Activated CD8-positive, alpha-beta memory T cell treated with anti-CD3 and anti-CD28 coated beads, Interleukin-2, amount 10 ng/mL, durations not matched to agents 7 days and 5 days (primary cell): ENCODE results near the gene SUPT7L. TPM values are rescaled to one million over a fixed set of nuclear protein-coding genes. Genes with fewer than 3 reads are reported as not detected.
A peak's percentile ranks its signal among the peaks of the same experiment; 100 is the strongest.

Source experiments
- ATAC-seq: fragments of 150-1000 bp; cut with Tn5 transposase; one replicate; pipeline ENCODE4 v1.10.0; 2021; ENCODE audit warnings: moderate library complexity
- CTCF ChIA-PET: fragments of 350-600 bp; sonication (Branson Sonifier 250); formaldehyde crosslinking; loops from one replicate; lab custom pipeline; 2021; ENCODE audit warnings: antibody characterized with exemption; lab: Charles Lee
- DNase-seq: peaks from one replicate; pipeline ENCODE4 v3.0.0-alpha.2; 2020
- H3K27ac Mint-ChIP-seq: one replicate; pipeline ENCODE4 v1.8.0; 2021; ENCODE audit warnings: mild to moderate bottlenecking, mixed read lengths
- H3K27me3 Mint-ChIP-seq: one replicate; pipeline ENCODE4 v1.8.0; 2021; ENCODE audit warnings: mixed read lengths
- H3K36me3 Mint-ChIP-seq: one replicate; pipeline ENCODE4 v1.8.0; 2021; ENCODE audit warnings: mild to moderate bottlenecking, mixed read lengths
- H3K4me1 Mint-ChIP-seq: one replicate; pipeline ENCODE4 v1.8.0; 2021; ENCODE audit warnings: mixed read lengths
- H3K4me3 Mint-ChIP-seq: one replicate; pipeline ENCODE4 v1.8.0; 2021; ENCODE audit warnings: mild to moderate bottlenecking, moderate library complexity, mixed read lengths
- H3K9me3 Mint-ChIP-seq: one replicate; pipeline ENCODE4 v1.8.0; 2022; ENCODE audit warnings: low read depth, mixed read lengths
- total RNA-seq, 2 experiments: library from RNA; stranded (reverse); gene quantifications; one replicate each; pipeline ENCODE4 v1.2.3, GENCODE V29; 2021

The SUPT7L gene, protein sequence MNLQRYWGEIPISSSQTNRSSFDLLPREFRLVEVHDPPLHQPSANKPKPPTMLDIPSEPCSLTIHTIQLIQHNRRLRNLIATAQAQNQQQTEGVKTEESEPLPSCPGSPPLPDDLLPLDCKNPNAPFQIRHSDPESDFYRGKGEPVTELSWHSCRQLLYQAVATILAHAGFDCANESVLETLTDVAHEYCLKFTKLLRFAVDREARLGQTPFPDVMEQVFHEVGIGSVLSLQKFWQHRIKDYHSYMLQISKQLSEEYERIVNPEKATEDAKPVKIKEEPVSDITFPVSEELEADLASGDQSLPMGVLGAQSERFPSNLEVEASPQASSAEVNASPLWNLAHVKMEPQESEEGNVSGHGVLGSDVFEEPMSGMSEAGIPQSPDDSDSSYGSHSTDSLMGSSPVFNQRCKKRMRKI
- total RNA-seq, result 10 to 100 TPM; 34.8 to 39.7 TPM

DNA sequence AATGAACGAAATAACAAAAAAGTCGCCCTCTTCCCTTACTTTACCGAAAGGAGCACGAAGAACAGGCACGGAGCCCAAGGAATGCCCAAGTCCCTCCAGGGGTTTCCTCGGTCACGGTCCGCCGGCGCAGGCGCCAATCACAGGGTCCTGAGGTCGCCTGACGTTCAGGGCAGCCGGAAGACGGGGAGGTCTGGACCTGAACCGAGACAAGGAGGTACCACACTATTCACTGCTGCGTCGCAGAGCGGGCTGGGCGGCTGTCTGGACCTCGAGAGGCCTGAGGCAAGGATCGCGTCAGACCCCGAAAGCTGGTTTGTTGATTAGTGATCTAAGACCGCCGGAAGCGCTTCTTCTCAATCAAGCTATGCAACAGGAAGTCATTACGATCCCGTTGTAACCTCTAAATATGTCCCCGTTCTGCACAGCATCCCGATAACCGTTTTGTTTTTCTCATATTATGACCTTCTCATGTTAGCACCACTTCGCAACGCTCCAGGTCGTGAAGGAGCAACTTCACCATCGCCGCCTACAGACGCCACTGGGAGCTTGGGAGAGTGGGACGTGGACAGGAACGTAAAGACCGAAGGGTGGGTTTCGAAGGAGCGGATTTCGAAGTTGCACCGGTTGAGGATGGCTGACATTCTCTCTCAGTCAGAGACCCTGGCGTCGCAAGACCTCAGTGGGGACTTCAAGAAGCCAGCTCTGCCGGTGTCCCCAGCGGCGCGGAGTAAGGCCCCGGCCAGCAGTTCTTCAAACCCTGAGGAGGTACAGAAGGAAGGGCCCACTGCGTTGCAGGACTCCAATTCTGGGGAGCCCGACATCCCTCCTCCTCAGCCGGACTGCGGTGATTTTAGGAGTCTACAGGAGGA is at the start of gene SUPT7L, which contains the start of gene SLC4A1AP:
Gene SUPT7L, minus strand, starts transcription at position 330 of the 869 bp plus-strand sequence. CDS start 1,422 bp downstream, outside the sequence.
Gene SLC4A1AP, plus strand, starts transcription at position 605 of the 869 bp plus-strand sequence. Its CDS starts 26 bp downstream, at position 631.
- Mint-ChIP-seq H3K4me1 (peaks cover 47% of the 10 kb centered on the region), H3K27me3 (no peaks in the 10 kb centered on the region), H3K9me3 (no peaks in the 10 kb centered on the region), H3K36me3 (peaks cover 42% of the 10 kb centered on the region), H3K27ac (peak within 1 kb of the TSS; percentile 100), H3K4me3 (peak within 1 kb of the TSS; percentile 92)
- DNase-seq (peak; percentile 82), ATAC-seq (peak; percentile 86)
- CTCF ChIA-PET, result interaction anchor here (0.9 to 8.3 kb wide), 3 partner anchors 12 to 35 kb away, joined by 3 to 81 read pairs (median 3); partner anchors contain the start of genes CCDC121 and GPN1

DNA sequence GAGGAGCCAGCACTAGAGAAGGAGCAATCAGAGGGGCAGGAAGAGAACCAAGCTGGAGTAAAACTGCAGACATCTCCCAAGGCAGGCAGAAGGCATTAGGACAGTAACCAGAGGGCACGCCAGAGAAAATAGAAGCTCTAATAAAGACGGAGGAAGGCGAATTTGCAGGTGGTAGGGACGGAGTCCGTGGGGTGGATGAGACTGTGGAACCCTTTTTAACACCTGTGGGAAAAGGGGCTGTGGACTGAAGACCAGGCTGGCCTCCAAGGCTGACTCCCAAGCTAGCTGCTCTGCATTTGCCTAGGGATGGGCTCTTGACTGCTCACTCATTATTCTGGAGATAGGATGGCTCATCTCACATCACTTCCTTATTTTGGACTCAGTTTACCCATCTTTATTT is 49.8 kb upstream of the SUPT7L start:
- ATAC-seq (no peak), DNase-seq (no peak)
- peaks cover 17% of the 10 kb centered on the region for H3K27me3 Mint-ChIP-seq
- H3K9me3 Mint-ChIP-seq, result no peaks in the 10 kb centered on the region
- H3K4me1 Mint-ChIP-seq, result peaks cover 19% of the 10 kb centered on the region
- H3K27ac Mint-ChIP-seq, result no peak overlapping the region
- H3K4me3 Mint-ChIP-seq, result no peak overlapping the region
- CTCF ChIA-PET, result interaction anchor here (1.9 to 4.5 kb wide), 2 partner anchors 9 to 10 kb away, joined by 17 to 25 read pairs; no protein-coding TSS in a partner anchor
- H3K36me3 Mint-ChIP-seq, result no peaks in the 10 kb centered on the region

DNA sequence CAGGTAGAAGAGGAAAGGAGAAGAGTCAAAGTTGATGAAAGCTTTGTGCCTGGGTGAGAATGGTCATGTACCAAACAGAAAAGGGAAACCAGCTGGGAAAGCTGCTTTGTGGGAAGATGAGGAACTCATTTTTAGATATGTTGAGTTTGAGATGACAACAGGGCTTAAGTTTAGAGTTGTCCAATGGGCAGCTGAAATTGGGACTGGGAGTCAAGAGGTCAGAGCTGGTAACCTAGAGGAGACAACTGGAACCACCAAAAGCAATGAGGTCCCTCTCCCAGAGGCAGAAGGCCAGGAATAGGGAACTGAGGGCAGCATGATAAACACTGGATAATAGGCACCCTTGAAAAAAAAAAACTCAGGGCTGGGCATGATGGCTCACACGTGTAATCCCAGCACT is 49.1 kb upstream of the SUPT7L start:
- Mint-ChIP-seq H3K36me3 (no peaks in the 10 kb centered on the region), H3K27me3 (peaks cover 12% of the 10 kb centered on the region), H3K4me1 (peaks cover 19% of the 10 kb centered on the region), H3K4me3 (no peak overlapping the region), H3K27ac (no peak overlapping the region), H3K9me3 (no peaks in the 10 kb centered on the region)
- ATAC-seq (no peak), DNase-seq (no peak)
- CTCF ChIA-PET, result interaction anchor here (1.9 to 4.5 kb wide), 2 partner anchors 9 to 10 kb away, joined by 17 to 25 read pairs; no protein-coding TSS in a partner anchor

DNA sequence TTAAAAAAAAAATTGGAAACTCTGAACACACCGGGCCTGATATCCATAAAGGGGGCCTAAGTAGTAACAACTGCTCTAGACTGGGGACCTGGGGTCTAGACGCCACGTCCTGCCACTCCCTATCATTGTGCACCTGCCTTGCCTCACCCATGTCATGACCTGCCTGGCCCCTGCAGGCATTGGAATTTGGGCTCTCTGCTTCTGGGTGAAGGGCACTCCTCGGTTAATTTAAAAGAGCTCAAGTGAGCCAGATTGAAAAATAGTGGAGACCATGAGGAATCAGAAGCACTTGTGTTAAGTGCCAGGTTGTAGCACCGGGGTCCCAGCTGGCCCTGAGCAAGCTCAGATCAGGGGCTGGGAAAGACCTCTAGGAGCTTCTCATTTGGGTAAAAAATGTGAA is 48.4 kb upstream of the SUPT7L start:
- no peak for DNase-seq
- no peaks in the 10 kb centered on the region for H3K36me3 Mint-ChIP-seq
- no peak for ATAC-seq
- CTCF ChIA-PET, result interaction anchor here (1.9 to 4.5 kb wide), 2 partner anchors 8 to 11 kb away, joined by 17 to 25 read pairs; no protein-coding TSS in a partner anchor
- no peak overlapping the region for H3K27ac Mint-ChIP-seq
- peaks cover 15% of the 10 kb centered on the region for H3K4me1 Mint-ChIP-seq
- H3K9me3 Mint-ChIP-seq, result no peaks in the 10 kb centered on the region
- H3K4me3 Mint-ChIP-seq, result no peak overlapping the region
- H3K27me3 Mint-ChIP-seq, result peaks cover 8% of the 10 kb centered on the region

DNA sequence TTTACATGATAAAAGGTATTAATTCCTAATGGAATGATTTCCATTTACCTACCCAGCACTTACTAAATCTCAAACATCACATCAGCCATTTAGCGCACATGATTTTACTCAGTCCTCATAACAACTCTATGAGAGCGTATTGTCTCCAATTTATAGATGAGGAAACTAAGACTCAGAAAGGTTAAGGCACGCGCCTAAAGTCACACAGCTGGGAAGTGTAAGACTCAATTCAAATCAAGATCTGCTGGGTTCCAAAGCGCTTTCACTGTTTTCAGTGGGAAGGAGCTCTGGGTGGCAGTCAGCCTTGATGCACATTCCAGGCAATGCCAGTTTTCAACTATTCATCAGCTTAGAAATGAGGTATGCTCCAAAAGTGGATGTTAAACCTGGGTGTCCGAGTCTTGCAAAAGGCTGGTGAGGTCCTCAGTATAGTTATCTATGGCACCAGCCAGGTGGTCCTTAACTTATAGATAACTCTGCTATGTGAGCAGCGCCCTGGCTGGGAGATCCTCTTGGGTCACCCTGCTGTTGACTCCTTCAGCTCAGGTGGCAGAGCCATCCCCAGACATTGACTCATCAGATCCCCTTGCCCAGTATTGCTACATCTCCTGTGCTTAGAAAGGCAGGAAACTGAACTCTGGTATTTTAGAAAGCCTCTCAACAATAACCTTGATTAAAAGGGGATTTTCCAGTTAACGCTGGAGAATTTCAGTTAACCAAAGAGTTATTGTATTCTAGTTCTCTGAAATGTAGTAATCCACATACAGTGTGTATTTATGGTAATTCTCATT is 47.4 kb upstream of the SUPT7L start:
- CTCF ChIA-PET, result interaction anchor here (4.5 kb wide), 1 partner anchor 7 kb away, joined by 25 read pairs; no protein-coding TSS in a partner anchor
- H3K27ac Mint-ChIP-seq, result no peak overlapping the region
- H3K27me3 Mint-ChIP-seq, result peaks cover 3% of the 10 kb centered on the region
- H3K36me3 Mint-ChIP-seq, result no peaks in the 10 kb centered on the region
- no peak for DNase-seq
- ATAC-seq, result no peak
- H3K4me3 Mint-ChIP-seq, result no peak overlapping the region
- H3K9me3 Mint-ChIP-seq, result no peaks in the 10 kb centered on the region
- H3K4me1 Mint-ChIP-seq, result peaks cover 11% of the 10 kb centered on the region

DNA sequence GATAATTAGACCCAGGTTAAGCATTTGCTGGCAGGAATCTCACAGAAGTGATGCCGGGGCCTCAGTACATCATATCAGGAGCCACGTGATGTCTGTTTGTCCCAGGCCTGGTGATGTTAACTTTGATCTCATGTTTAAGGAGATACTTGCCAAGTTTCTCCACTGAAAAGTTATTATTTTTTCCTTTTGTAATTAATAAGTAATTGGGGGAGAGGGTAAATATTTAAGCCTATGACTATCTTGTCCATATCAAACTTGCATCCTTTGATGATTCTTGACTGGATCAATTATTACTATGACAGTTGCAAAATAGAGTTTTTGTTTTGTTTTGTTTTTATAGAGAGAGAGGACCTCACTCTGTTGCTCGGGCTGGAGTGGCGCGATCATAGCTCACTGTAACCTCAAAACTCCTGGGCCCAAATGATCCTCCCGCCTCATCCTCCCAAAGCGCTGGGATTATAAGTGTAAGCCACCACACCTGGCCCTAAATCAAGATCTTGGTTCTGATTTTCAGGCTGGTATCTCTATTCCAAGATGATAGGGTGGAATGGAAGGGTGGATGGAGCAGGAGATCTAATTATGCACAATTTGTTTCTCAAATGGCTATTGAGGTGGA is 46.7 kb upstream of the SUPT7L start:
- no peak for ATAC-seq
- DNase-seq, result no peak
- CTCF ChIA-PET, result no interaction called here
- Mint-ChIP-seq H3K4me3 (no peak overlapping the region), H3K27ac (no peak overlapping the region), H3K36me3 (no peaks in the 10 kb centered on the region), H3K27me3 (peaks cover 3% of the 10 kb centered on the region), H3K9me3 (no peaks in the 10 kb centered on the region), H3K4me1 (peaks cover 14% of the 10 kb centered on the region)

DNA sequence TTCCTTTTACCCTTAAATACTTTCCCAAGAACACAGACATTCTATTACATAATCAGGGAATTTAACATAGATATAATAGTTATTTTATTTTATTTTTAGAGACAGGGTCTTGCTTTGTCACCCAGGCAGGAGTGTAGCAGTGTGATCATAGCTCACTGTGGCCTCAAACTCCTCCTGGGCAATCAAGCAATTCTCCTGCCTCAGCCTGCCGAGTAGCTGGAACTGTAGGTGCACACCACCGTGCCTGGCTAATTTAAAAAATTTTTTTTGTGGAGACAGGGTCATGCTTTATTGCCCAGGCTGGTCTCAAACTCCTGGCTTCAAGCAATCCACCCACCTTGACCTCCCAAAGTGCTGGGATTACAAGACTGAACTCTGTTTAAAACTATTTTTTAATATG is 45.9 kb upstream of the SUPT7L start:
- Mint-ChIP-seq H3K36me3 (no peaks in the 10 kb centered on the region), H3K27ac (no peak overlapping the region), H3K27me3 (peaks cover 3% of the 10 kb centered on the region), H3K4me3 (no peak overlapping the region), H3K4me1 (peaks cover 21% of the 10 kb centered on the region), H3K9me3 (no peaks in the 10 kb centered on the region)
- ATAC-seq (no peak), DNase-seq (no peak)
- CTCF ChIA-PET, result no interaction called here

DNA sequence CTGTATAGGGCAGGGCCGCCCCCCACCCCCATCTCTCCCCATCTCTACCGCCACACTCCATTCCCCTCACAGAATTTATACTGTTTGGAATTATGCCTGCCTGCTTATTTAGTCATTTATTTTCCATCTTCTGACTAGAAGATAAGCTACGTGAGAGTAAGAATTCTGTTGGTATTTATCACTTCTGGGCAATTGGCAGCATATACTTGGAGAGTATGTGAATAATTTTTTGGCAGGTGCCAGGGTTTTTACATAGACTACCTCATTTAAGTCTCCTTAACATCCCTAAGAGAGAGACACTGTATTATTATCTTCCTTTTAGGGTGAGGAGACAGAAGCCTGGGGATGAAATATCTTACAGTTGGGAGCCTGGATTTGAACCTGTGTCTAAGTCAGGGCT is 45.3 kb upstream of the SUPT7L start:
- CTCF ChIA-PET, result interaction anchor here (1.3 to 3.0 kb wide), 2 partner anchors 8 to 886 kb away, joined by 3 to 12 read pairs; no protein-coding TSS in a partner anchor
- DNase-seq (no peak), ATAC-seq (no peak)
- Mint-ChIP-seq H3K36me3 (no peaks in the 10 kb centered on the region), H3K9me3 (no peaks in the 10 kb centered on the region), H3K4me3 (no peak overlapping the region), H3K4me1 (peaks cover 27% of the 10 kb centered on the region), H3K27me3 (peaks cover 3% of the 10 kb centered on the region), H3K27ac (no peak overlapping the region)

DNA sequence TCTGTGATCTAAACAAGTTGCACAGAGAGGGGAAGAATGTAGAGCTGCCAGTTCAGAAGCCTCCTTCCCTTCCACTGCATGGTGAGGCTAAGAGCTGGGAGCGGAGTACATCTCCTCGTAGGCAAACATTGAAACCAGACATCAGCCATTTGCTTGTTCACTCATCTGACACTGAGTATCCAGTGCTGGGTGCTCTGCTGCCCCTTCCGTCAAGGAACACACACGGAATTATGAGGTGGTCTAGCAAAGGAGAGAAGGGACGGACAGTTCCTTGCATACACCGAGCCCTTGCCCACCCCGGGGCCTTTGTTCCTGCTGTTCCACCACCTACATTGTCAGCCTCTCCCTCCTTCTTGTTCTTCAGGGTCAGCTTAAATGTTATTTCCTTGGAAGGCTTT is 44.8 kb upstream of the SUPT7L start:
- Mint-ChIP-seq H3K36me3 (no peaks in the 10 kb centered on the region), H3K9me3 (no peaks in the 10 kb centered on the region), H3K27me3 (peaks cover 3% of the 10 kb centered on the region), H3K27ac (no peak overlapping the region), H3K4me1 (peaks cover 31% of the 10 kb centered on the region), H3K4me3 (no peak overlapping the region)
- DNase-seq (no peak), ATAC-seq (no peak)
- CTCF ChIA-PET, result interaction anchor here (1.3 to 3.0 kb wide), 2 partner anchors 9 to 886 kb away, joined by 3 to 12 read pairs; no protein-coding TSS in a partner anchor

DNA sequence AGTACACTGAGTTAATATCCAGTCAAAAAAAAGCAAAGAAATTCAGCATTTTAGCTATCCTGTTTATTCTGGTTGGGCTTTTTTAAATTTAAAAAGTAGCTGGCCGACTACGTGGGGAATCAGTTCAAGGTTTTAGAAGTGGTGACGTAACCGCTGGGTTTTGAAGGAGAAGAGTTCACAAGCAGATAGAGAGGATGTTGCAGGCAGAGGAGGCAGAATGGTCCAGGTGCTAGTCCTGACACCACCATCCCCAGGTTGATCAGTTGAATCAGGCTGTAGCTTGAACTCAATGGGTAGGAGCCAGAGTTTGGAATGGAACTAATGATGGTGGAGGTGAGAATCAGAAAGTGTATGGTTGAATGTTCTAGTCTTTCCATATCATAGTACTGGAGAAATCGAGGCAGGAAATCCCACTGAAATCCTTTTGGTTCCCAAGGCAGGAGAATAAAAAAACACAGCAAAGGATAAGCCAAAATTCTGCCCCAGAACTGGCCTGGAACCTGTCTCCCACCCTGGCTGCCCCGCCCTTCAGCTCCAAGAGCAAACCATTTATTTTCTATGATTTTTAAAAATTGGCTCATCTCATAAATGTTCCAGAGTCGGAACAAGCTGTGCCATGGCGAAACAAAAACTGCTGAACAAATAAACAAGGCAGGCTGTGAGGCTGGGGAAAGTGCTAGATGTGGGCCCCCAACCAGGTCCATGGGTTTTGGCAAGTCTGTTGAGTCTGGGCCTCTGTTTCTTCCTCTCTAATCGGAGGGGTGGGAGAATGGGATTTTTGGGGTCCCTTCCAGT is 44.2 kb upstream of the SUPT7L start:
- CTCF ChIA-PET, result interaction anchor here (1.3 to 11.3 kb wide), 3 partner anchors 9 to 887 kb away, joined by 3 to 143 read pairs (median 12); no protein-coding TSS in a partner anchor
- no peak for ATAC-seq
- Mint-ChIP-seq H3K9me3 (no peaks in the 10 kb centered on the region), H3K27me3 (peaks cover 3% of the 10 kb centered on the region), H3K4me3 (no peak overlapping the region), H3K36me3 (no peaks in the 10 kb centered on the region), H3K4me1 (peaks cover 36% of the 10 kb centered on the region), H3K27ac (no peak overlapping the region)
- no peak for DNase-seq

DNA sequence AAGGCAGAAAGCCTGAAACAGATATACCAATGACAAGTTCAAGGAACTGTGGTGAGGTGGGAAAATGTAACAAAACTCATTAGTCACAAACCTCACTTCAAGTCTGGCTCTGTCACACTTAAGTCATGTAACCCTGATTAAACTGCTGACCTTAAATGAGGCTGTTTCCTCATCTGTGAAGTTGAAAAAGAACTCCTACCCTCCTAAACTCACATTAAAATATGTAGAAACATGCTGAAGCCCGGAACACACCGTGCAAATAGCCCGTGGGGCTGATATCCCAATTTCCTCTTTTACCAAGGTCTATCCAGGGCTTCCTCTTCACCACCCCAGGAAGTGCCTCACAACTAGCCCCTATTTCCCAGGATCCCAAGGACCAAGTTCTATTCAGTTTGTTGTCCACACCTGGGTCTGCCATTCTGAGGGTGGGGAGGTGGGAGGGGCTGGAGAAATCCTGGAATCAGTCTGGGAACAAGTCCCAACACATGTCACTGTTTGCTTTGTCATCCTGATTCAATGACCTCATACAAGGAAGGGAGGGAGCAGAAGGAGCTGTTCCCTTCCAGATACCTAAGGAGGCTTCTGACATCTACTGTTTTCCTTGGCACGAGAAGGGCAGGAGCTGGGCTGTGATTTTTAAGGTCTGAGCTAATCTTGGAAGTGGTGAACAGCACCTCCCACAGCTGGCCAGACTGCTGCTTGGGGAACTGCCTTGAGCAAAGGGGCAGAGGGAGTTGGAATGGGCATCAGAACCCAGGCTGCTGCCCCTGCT is 42.6 kb upstream of the SUPT7L start:
- no peak for DNase-seq
- CTCF ChIA-PET, result interaction anchor here (1.0 to 11.3 kb wide), 5 partner anchors 8 to 20 kb away, joined by 3 to 143 read pairs (median 7); no protein-coding TSS in a partner anchor
- H3K27me3 Mint-ChIP-seq, result no peaks in the 10 kb centered on the region
- H3K4me1 Mint-ChIP-seq, result peaks cover 29% of the 10 kb centered on the region
- ATAC-seq, result peak; percentile 35
- no peak overlapping the region for H3K4me3 Mint-ChIP-seq
- H3K9me3 Mint-ChIP-seq, result no peaks in the 10 kb centered on the region
- H3K36me3 Mint-ChIP-seq, result no peaks in the 10 kb centered on the region
- no peak overlapping the region for H3K27ac Mint-ChIP-seq
